ENCODE data around the gene HDAC10.

DNA sequence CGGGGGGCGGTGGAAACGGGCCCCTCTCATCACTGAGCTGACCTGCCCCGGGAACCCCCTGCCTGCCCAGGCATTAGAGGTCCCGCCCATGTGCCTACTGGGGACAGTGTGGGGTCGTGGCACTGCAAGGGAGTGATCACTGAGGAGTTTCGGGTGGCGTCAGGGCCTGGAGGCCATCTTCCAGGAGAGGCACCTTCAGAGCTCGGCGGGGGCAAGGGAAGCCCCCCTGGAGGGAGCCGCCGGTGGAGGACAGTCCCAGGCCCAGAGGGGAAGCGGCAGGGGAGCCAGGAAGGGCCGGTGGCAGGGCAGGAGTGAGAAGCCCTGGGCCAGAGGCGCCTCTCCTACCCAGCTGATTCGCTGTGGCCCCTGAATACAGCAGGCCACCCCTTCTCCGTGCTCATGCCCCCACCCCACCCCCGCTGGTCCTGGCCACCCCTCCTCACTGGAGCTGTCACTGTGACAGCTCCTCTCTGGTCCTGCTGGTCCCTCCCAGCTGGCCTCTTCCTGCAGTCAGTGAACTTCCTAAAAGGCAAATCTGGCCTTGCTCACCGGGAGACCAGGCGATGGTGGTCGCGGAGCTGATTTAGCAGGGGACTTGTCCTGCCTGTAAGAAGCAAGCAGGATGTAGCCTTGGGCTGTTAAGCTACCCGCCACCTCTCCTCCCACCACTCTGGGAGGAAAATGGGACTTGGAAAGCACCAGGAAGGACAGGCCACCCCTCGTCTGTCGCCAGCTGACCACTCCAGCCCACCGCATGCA is 21.2 kb upstream of the HDAC10 start:
- no peak for TF ChIP-seq POLR2A (IDR thresholded peaks at IDR 0.05)
- TF ChIP-seq, protein P1, sequence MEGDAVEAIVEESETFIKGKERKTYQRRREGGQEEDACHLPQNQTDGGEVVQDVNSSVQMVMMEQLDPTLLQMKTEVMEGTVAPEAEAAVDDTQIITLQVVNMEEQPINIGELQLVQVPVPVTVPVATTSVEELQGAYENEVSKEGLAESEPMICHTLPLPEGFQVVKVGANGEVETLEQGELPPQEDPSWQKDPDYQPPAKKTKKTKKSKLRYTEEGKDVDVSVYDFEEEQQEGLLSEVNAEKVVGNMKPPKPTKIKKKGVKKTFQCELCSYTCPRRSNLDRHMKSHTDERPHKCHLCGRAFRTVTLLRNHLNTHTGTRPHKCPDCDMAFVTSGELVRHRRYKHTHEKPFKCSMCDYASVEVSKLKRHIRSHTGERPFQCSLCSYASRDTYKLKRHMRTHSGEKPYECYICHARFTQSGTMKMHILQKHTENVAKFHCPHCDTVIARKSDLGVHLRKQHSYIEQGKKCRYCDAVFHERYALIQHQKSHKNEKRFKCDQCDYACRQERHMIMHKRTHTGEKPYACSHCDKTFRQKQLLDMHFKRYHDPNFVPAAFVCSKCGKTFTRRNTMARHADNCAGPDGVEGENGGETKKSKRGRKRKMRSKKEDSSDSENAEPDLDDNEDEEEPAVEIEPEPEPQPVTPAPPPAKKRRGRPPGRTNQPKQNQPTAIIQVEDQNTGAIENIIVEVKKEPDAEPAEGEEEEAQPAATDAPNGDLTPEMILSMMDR (IDR thresholded peaks at IDR 0.05), result no peak

Measured in thyroid gland (tissue), 4 donors.